HEK293T (cell line): ENCODE results near the gene DDIT3.

Source experiments
- ARNT ChIP-seq: fragments of 450-650 bp; IDR thresholded peaks from 2 replicates; pipeline ENCODE4 v1.6.1; 2017; ENCODE audit warnings: mild to moderate bottlenecking
- BHLHE40 ChIP-seq: fragments of 450-650 bp; IDR thresholded peaks from 2 replicates; pipeline ENCODE4 v1.6.1; 2016; ENCODE audit warnings: mild to moderate bottlenecking, moderate library complexity, borderline replicate concordance
- CTBP1 ChIP-seq: fragments of 450-650 bp; IDR thresholded peaks from 2 replicates; pipeline ENCODE4 v1.6.1; 2016; ENCODE audit warnings: borderline replicate concordance
- ELF4 ChIP-seq: fragments of 450-650 bp; IDR thresholded peaks from 2 replicates; pipeline ENCODE4 v1.6.1; 2017; ENCODE audit warnings: antibody characterized with exemption
- FOXA1 ChIP-seq: fragments of 450-650 bp; IDR thresholded peaks from 2 replicates; pipeline ENCODE4 v1.6.1; 2016; ENCODE audit warnings: mild to moderate bottlenecking
- FOXM1 ChIP-seq: fragments of 450-650 bp; IDR thresholded peaks from 2 replicates; pipeline ENCODE4 v1.6.1; 2017; ENCODE audit warnings: mild to moderate bottlenecking, borderline replicate concordance
- HDGF ChIP-seq: fragments of 450-650 bp; IDR thresholded peaks from 2 replicates; pipeline ENCODE4 v1.6.1; 2017; ENCODE audit warnings: antibody characterized with exemption, borderline replicate concordance
- L3MBTL2 ChIP-seq: fragments of 450-650 bp; conservative IDR thresholded peaks from 2 replicates; pipeline ENCODE4 v1.6.1; 2016; ENCODE audit warnings: mild to moderate bottlenecking
- LEF1 ChIP-seq: fragments of 450-650 bp; IDR thresholded peaks from 2 replicates; pipeline ENCODE4 v1.6.1; 2017; ENCODE audit warnings: mild to moderate bottlenecking, borderline replicate concordance
- SP1 ChIP-seq: fragments of 450-650 bp; IDR thresholded peaks from 2 replicates; pipeline ENCODE4 v1.6.1; 2017
- SUZ12 ChIP-seq: fragments of 450-650 bp; IDR thresholded peaks from 2 replicates; pipeline ENCODE4 v1.6.1; 2016; ENCODE audit warnings: mild to moderate bottlenecking
- TARDBP ChIP-seq: fragments of 450-650 bp; IDR thresholded peaks from 2 replicates; pipeline ENCODE4 v1.6.1; 2016
- TF ChIP-seq, protein P1 (sequence below): fragments of 450-650 bp; IDR thresholded peaks from 2 replicates; pipeline ENCODE4 v1.6.1; 2016

DNA sequence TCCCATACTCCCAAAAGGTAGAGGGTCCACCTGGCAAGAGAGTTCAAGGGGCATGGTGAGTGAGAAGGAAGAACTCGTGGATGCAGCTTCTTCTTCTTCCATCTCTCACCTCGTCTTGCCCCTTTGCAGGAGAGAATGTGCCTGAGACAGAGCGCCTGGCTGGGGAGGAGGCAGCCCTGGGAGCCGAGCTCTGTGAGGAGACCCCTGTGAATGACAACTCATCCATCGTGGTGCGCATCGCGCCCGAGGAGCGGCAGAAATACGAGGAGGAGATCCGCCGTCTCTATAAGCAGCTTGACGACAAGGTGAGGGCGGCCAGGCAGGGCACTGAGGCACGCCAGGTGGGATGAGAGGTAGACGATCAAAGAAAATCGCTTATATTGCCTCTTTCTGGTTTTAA lies 49.5 kb upstream of the DDIT3 start:
- no peak for TF ChIP-seq L3MBTL2
- TF ChIP-seq FOXA1 = no peak
- TF ChIP-seq HDGF = no peak
- no peak for TF ChIP-seq ELF4
- TF ChIP-seq, protein P1, sequence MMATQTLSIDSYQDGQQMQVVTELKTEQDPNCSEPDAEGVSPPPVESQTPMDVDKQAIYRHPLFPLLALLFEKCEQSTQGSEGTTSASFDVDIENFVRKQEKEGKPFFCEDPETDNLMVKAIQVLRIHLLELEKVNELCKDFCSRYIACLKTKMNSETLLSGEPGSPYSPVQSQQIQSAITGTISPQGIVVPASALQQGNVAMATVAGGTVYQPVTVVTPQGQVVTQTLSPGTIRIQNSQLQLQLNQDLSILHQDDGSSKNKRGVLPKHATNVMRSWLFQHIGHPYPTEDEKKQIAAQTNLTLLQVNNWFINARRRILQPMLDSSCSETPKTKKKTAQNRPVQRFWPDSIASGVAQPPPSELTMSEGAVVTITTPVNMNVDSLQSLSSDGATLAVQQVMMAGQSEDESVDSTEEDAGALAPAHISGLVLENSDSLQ = no peak
- TF ChIP-seq SUZ12 = no peak
- TF ChIP-seq FOXM1 = no peak
- no peak for TF ChIP-seq ARNT
- TF ChIP-seq SP1 = no peak
- TF ChIP-seq TARDBP = no peak
- TF ChIP-seq LEF1 = no peak
- no peak for TF ChIP-seq CTBP1
- TF ChIP-seq BHLHE40 = no peak
